ENCODE measurements around the gene TIMP1. TPM values are rescaled to one million over a fixed set of nuclear protein-coding genes. Genes with fewer than 3 reads are reported as not detected.

The TIMP1 gene
- total RNA-seq, 4 donors from 2014 or later, result 133 to 621 (median 176) TPM

- Histone ChIP-seq H3K27ac (no peak overlapping the region), H3K4me1 (no peaks in the 10 kb centered on the region), H3K4me3 (no peak overlapping the region), H3K27me3 (no peaks in the 10 kb centered on the region), H3K36me3 (peaks cover 0 to 26% (median 0%) of the 10 kb centered on the region in 3 donors), H3K9me3 (no peaks in the 10 kb centered on the region)
- DNase-seq (ENCODE audit: low spot score in 2 of 2), result no peak
- TF ChIP-seq EP300 (IDR thresholded peaks at IDR 0.05) (no peak), CTCF (IDR thresholded peaks at IDR 0.05) (no peak), POLR2A (IDR thresholded peaks at IDR 0.05) (no peak)
- WGBS, 2 donors, result 62 to 72% methylated on average over 5 of the region's 5 CpGs
These were observed 49.4 kb downstream of the TIMP1 start for GRCh38 chrX:47631676-47632075.

- H3K9me3 ChIP-seq, result no peaks in the 10 kb centered on the region
- no peak overlapping the region for H3K27ac ChIP-seq
- no peaks in the 10 kb centered on the region for H3K4me1 ChIP-seq
- TF ChIP-seq CTCF (IDR thresholded peaks at IDR 0.05) (no peak), POLR2A (IDR thresholded peaks at IDR 0.05) (no peak), EP300 (IDR thresholded peaks at IDR 0.05) (no peak)
- 55 to 64% methylated on average over 4 of the region's 4 CpGs for WGBS, 2 donors
- no peak overlapping the region for H3K4me3 ChIP-seq
- H3K27me3 ChIP-seq, result no peaks in the 10 kb centered on the region
- no peak for DNase-seq (ENCODE audit: low spot score in 2 of 2)
- peaks cover 0 to 29% (median 0%) of the 10 kb centered on the region in 3 donors for H3K36me3 ChIP-seq
These were observed 50.4 kb downstream of the TIMP1 start for GRCh38 chrX:47632666-47633065.

GRCh38 chrX:47633689-47634590, 51.7 kb downstream of the TIMP1 start:
- Histone ChIP-seq H3K27me3 (no peaks in the 10 kb centered on the region), H3K9me3 (no peaks in the 10 kb centered on the region), H3K27ac (no peak overlapping the region), H3K4me3 (no peak overlapping the region), H3K4me1 (no peaks in the 10 kb centered on the region), H3K36me3 (peaks cover 0 to 41% (median 0%) of the 10 kb centered on the region in 3 donors)
- WGBS, 2 donors, result 66 to 70% methylated on average over 14 of the region's 14 CpGs
- no peak for TF ChIP-seq EP300 (IDR thresholded peaks at IDR 0.05)
- TF ChIP-seq CTCF (IDR thresholded peaks at IDR 0.05), result no peak
- no peak for TF ChIP-seq POLR2A (IDR thresholded peaks at IDR 0.05)
- DNase-seq (ENCODE audit: low spot score in 2 of 2), result no peak

GRCh38 chrX:47634871-47635575, 52.8 kb downstream of the TIMP1 start:
- Histone ChIP-seq H3K9me3 (no peaks in the 10 kb centered on the region), H3K4me1 (no peaks in the 10 kb centered on the region), H3K4me3 (no peak overlapping the region), H3K27me3 (no peaks in the 10 kb centered on the region), H3K27ac (no peak overlapping the region), H3K36me3 (peaks cover 0 to 52% (median 0%) of the 10 kb centered on the region in 3 donors)
- TF ChIP-seq CTCF (IDR thresholded peaks at IDR 0.05) (no peak), POLR2A (IDR thresholded peaks at IDR 0.05) (no peak), EP300 (IDR thresholded peaks at IDR 0.05) (no peak)
- 80 to 84% methylated on average over 16 of the region's 16 CpGs for WGBS, 2 donors
- no peak for DNase-seq (ENCODE audit: low spot score in 2 of 2)

Small RNAs within 50 kb of the gene (small RNA-seq; reads per million reads assigned to genes)
- gene MIR4769, result not detected

Other genes with a start within 250 kb of the TIMP1 start
- 1 to 10 TPM in 1 of 4 donors, under 1 TPM in 3; 0.60 to 1.3 (median 0.72) TPM for gene ZNF157, start 211.9 kb upstream of the TIMP1 start, total RNA-seq
- gene ZNF41, start 99.2 kb upstream of the TIMP1 start, total RNA-seq, result 1 to 10 TPM; 6.9 to 9.8 (median 7.8) TPM
- gene ARAF, start 21.2 kb upstream of the TIMP1 start, total RNA-seq, result 10 to 100 TPM; 34.1 to 61.2 (median 40.8) TPM
- gene SYN1, start 37.4 kb downstream of the TIMP1 start, total RNA-seq, result 1 to 10 TPM in 1 of 4 donors, under 1 TPM in 1, not detected in 2; 0.42 to 1.2 TPM
- 10 to 100 TPM in 3 of 4 donors, 1 to 10 TPM in 1; 2.2 to 15.6 (median 12.1) TPM for gene CFP, start 47.5 kb downstream of the TIMP1 start, total RNA-seq
- gene ELK1, start 68.1 kb downstream of the TIMP1 start, total RNA-seq, result 10 to 100 TPM; 22.9 to 38.4 (median 25.8) TPM
- gene UXT, start 76.7 kb downstream of the TIMP1 start, total RNA-seq, result 100 to 1,000 TPM in 3 of 4 donors, 10 to 100 TPM in 1; 95.7 to 129 (median 118) TPM

Measured in tibial nerve (tissue), 4 donors.